22Rv1 (cell line): ENCODE data around the gene NFATC3.

Source experiments
- H3K27ac ChIP-seq: fragments of 450-650 bp; 2 replicates; pipeline ENCODE4 v1.5.1; 2017
- CTCF ChIP-seq: fragments of 450-650 bp; IDR thresholded peaks from 2 replicates; pipeline ENCODE4 v1.5.1; 2017; ENCODE audit warnings: mild to moderate bottlenecking
- ZFX ChIP-seq: fragments of 450-650 bp; IDR thresholded peaks from 2 replicates; pipeline ENCODE4 v1.6.1; 2017; ENCODE audit warnings: antibody characterized with exemption, borderline replicate concordance

The NFATC3 gene

GRCh38 chr16:68223072-68223471 is 137.9 kb downstream of the NFATC3 start:
- TF ChIP-seq ZFX (no peak), CTCF (no peak)
- no peak overlapping the region for H3K27ac ChIP-seq

GRCh38 chr16:68226116-68226515 is 140.9 kb downstream of the NFATC3 start:
- peak overlapping the region; percentile 34; the same call in 1 of the 2 replicates for H3K27ac ChIP-seq
- TF ChIP-seq CTCF (no peak), ZFX (no peak)

- TF ChIP-seq ZFX = no peak
- no peak for TF ChIP-seq CTCF
- H3K27ac ChIP-seq = peak overlapping the region; percentile 46
Observed at GRCh38 chr16:68227183-68227793, 142.1 kb downstream of the NFATC3 start.

GRCh38 chr16:68227850-68228553 is 142.8 kb downstream of the NFATC3 start:
- no peak for TF ChIP-seq ZFX
- no peak for TF ChIP-seq CTCF
- H3K27ac ChIP-seq = peak overlapping the region; percentile 46

GRCh38 chr16:68228652-68229051 is 143.5 kb downstream of the NFATC3 start:
- TF ChIP-seq ZFX (no peak), CTCF (no peak)
- peak overlapping the region; percentile 46 for H3K27ac ChIP-seq

GRCh38 chr16:68229431-68230175 is 144.4 kb downstream of the NFATC3 start:
- no peak for TF ChIP-seq ZFX
- peak; percentile 89 for TF ChIP-seq CTCF
- peak overlapping the region; percentile 46 for H3K27ac ChIP-seq
